Mesendoderm (in vitro differentiated cells): Measurements from ENCODE around the gene CDC42EP2.

Experiments used
- DNase-seq: peaks from one replicate; pipeline ENCODE4 v3.0.0; 2013
- H2AK5ac ChIP-seq: 2 replicates; pipeline ENCODE4 v1.6.1; 2013; ENCODE audit warnings: low read length, inconsistent platforms
- H2BK120ac ChIP-seq: 2 replicates; pipeline ENCODE4 v1.6.1; 2013; ENCODE audit warnings: low read depth, mild to moderate bottlenecking, low read length, moderate library complexity, mixed read lengths
- H2BK15ac ChIP-seq: replicated peaks from 2 replicates; pipeline ENCODE4 v1.6.1; 2013; ENCODE audit warnings: low read depth, mild to moderate bottlenecking, moderate library complexity
- H2BK5ac ChIP-seq: 2 replicates; pipeline ENCODE4 v1.6.1; 2013; ENCODE audit warnings: low read length, inconsistent platforms
- H3K18ac ChIP-seq: 2 replicates; pipeline ENCODE4 v1.6.1; 2013; ENCODE audit warnings: mild to moderate bottlenecking, low read length, mixed read lengths
- H3K23ac ChIP-seq: one replicate; pipeline ENCODE4 v1.6.1; 2013; ENCODE audit warnings: low read length
- H3K27ac ChIP-seq: 2 replicates; pipeline ENCODE4 v1.5.1; 2013; ENCODE audit warnings: low read depth, mild to moderate bottlenecking, inconsistent platforms, low read length, moderate library complexity
- H3K27me3 ChIP-seq: 2 replicates; pipeline ENCODE4 v1.6.1; 2013; ENCODE audit warnings: low read length, control low read depth, mild to moderate bottlenecking, inconsistent platforms; ENCODE audit not compliant: insufficient read depth, poor library complexity
- H3K36me3 ChIP-seq: 2 replicates; pipeline ENCODE4 v1.6.1; 2013; ENCODE audit warnings: low read length, inconsistent platforms; ENCODE audit not compliant: control insufficient read depth, insufficient read depth
- H3K4ac ChIP-seq: one replicate; pipeline ENCODE4 v1.6.1; 2013; ENCODE audit warnings: low read depth, mild to moderate bottlenecking, low read length, moderate library complexity
- H3K4me1 ChIP-seq: 2 replicates; pipeline ENCODE4 v1.6.1; 2013; ENCODE audit warnings: low read depth, low read length, inconsistent platforms; ENCODE audit not compliant: control insufficient read depth
- H3K4me2 ChIP-seq: 2 replicates; pipeline ENCODE4 v1.6.1; 2013; ENCODE audit warnings: low read length
- H3K4me3 ChIP-seq: 2 replicates; pipeline ENCODE4 v1.5.1; 2013; ENCODE audit warnings: mild to moderate bottlenecking, low read length
- H3K56ac ChIP-seq: one replicate; pipeline ENCODE4 v1.6.1; 2013; ENCODE audit warnings: low read length
- H3K79me1 ChIP-seq: 2 replicates; pipeline ENCODE4 v1.6.1; 2013; ENCODE audit warnings: low read length, inconsistent platforms
- H3K79me2 ChIP-seq: 2 replicates; pipeline ENCODE4 v1.6.1; 2013; ENCODE audit warnings: mild to moderate bottlenecking, low read length; ENCODE audit not compliant: control insufficient read depth, insufficient read depth
- H3K9ac ChIP-seq: 2 replicates; pipeline ENCODE4 v1.6.1; 2013; ENCODE audit warnings: low read length, inconsistent platforms
- H4K5ac ChIP-seq: one replicate; pipeline ENCODE4 v1.6.1; 2013; ENCODE audit warnings: low read length
- H4K8ac ChIP-seq: one replicate; pipeline ENCODE4 v1.6.1; 2013; ENCODE audit warnings: low read depth, mild to moderate bottlenecking, control low read depth, low read length, moderate library complexity
- WGBS: extraction: QIAGEN DNeasy Blood & Tissue Kit; methylation state at CpG from one replicate; pipeline ENCODE4 v1.1.7; 2013; ENCODE audit warnings: low lambda C conversion rate, missing lambda C conversion rate; ENCODE audit not compliant: insufficient coverage; ENCODE audit errors: extremely low coverage; 5-methylcytosine and 5-hydroxymethylcytosine counted together

The CDC42EP2 gene

GRCh38 chr11:65366340-65366773 is 51.7 kb downstream of the CDC42EP2 start:
- Histone ChIP-seq H3K79me2 (no peaks in the 10 kb centered on the region), H3K4me2 (no peak overlapping the region), H3K4me3 (no peak overlapping the region), H2BK15ac (no peak overlapping the region), H2AK5ac (no peak overlapping the region), H2BK5ac (no peak overlapping the region), H3K18ac (no peak overlapping the region), H3K4me1 (no peaks in the 10 kb centered on the region), H4K5ac (no peak overlapping the region), H3K4ac (no peak overlapping the region), H3K23ac (no peak overlapping the region), H3K9ac (no peak overlapping the region), H4K8ac (no peak overlapping the region), H3K36me3 (no peaks in the 10 kb centered on the region), H2BK120ac (no peak overlapping the region), H3K56ac (no peak overlapping the region), H3K27me3 (no peaks in the 10 kb centered on the region), H3K27ac (no peak overlapping the region), H3K79me1 (no peaks in the 10 kb centered on the region)
- no CpG with 5 or more reads among the region's 4 CpGs for WGBS
- peak; percentile 90 for DNase-seq

GRCh38 chr11:65370659-65371049 is 56.0 kb downstream of the CDC42EP2 start:
- Histone ChIP-seq H3K27ac (no peak overlapping the region), H3K79me1 (no peaks in the 10 kb centered on the region)

More at GRCh38 chr11:65370659-65371049, 56.0 kb downstream of the CDC42EP2 start:
- Histone ChIP-seq H3K23ac (no peak overlapping the region), H2AK5ac (no peak overlapping the region), H2BK5ac (no peak overlapping the region), H3K79me2 (no peaks in the 10 kb centered on the region), H3K4ac (no peak overlapping the region), H3K4me3 (no peak overlapping the region), H3K4me2 (no peak overlapping the region), H2BK120ac (no peak overlapping the region), H4K8ac (no peak overlapping the region), H3K9ac (no peak overlapping the region), H2BK15ac (no peak overlapping the region), H3K27me3 (no peaks in the 10 kb centered on the region), H3K4me1 (no peaks in the 10 kb centered on the region), H3K36me3 (no peaks in the 10 kb centered on the region), H4K5ac (no peak overlapping the region), H3K56ac (no peak overlapping the region), H3K18ac (no peak overlapping the region)
- no peak for DNase-seq
- WGBS = no CpG with 5 or more reads among the region's 6 CpGs
